Transverse colon (tissue), 3 donors: ENCODE data around the gene NAALADL2.

Experiments
- CTCF ChIP-seq, 5 experiments: fragments of 200-600 bp in 3 of 5; fragments of 450-650 bp in 2 of 5; sonication (generic) in 3 of 5; IDR thresholded peaks; 1 replicate in 2 of 5; 2 replicates in 3 of 5; pipeline ENCODE4 v1.5.1; 2016 to 2017; ENCODE audit warnings: antibody characterized with exemption in 5 of 5, inconsistent platforms in 3 of 5, mild to moderate bottlenecking in 2 of 5, moderate library complexity in 1 of 5
- POLR2A ChIP-seq: fragments of 450-650 bp; IDR thresholded peaks from one replicate; pipeline ENCODE4 v1.6.1; 2016; ENCODE audit warnings: antibody characterized with exemption, mild to moderate bottlenecking, moderate library complexity

DNA sequence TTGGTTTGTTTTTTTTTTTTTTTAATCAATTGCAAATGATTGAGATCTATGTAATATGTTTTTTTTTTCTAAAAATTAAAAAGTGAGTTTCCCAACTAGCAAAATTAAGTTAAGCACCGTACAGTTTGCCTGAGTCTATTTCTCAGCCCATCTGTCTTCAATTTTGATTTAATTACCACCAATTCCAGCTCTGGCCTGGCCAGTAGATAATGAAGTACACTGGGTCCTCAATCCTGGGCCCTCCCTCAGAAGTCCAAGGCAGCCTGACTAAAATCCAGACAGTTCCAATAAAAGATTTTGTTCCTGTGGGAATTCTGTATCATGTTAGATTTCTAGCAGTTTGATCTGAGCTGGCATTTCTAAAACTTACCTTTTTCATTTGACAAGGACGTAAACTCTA is 887.2 kb downstream of the NAALADL2 start:
- TF ChIP-seq POLR2A = no peak
- TF ChIP-seq CTCF (IDR thresholded peaks at IDR 0.05) = no peak
